ENCODE measurements around the gene DEPP1.

GRCh38 chr10:44938956-44939355 lies 39.7 kb downstream of the DEPP1 start:
- TF ChIP-seq, protein P1, sequence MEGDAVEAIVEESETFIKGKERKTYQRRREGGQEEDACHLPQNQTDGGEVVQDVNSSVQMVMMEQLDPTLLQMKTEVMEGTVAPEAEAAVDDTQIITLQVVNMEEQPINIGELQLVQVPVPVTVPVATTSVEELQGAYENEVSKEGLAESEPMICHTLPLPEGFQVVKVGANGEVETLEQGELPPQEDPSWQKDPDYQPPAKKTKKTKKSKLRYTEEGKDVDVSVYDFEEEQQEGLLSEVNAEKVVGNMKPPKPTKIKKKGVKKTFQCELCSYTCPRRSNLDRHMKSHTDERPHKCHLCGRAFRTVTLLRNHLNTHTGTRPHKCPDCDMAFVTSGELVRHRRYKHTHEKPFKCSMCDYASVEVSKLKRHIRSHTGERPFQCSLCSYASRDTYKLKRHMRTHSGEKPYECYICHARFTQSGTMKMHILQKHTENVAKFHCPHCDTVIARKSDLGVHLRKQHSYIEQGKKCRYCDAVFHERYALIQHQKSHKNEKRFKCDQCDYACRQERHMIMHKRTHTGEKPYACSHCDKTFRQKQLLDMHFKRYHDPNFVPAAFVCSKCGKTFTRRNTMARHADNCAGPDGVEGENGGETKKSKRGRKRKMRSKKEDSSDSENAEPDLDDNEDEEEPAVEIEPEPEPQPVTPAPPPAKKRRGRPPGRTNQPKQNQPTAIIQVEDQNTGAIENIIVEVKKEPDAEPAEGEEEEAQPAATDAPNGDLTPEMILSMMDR (IDR thresholded peaks at IDR 0.05): no peak
- no peak for TF ChIP-seq POLR2A (IDR thresholded peaks at IDR 0.05)

Data from prostate gland (tissue), 2 donors.